Placental epithelial cell (primary cell): Measurements from ENCODE around the gene MLKL. TPM values are rescaled to one million over a fixed set of nuclear protein-coding genes. Genes with fewer than 3 reads are reported as not detected.

Experiments used
- total RNA-seq: library from RNA; depleted of rRNA; stranded (reverse); fragments of >200 nt; gene quantifications from 2 replicates; pipeline ENCODE4 v1.2.3, GENCODE V29; 2012

The MLKL gene
- total RNA-seq, result 1.2 and 4.1 TPM in 2 replicates

DNA sequence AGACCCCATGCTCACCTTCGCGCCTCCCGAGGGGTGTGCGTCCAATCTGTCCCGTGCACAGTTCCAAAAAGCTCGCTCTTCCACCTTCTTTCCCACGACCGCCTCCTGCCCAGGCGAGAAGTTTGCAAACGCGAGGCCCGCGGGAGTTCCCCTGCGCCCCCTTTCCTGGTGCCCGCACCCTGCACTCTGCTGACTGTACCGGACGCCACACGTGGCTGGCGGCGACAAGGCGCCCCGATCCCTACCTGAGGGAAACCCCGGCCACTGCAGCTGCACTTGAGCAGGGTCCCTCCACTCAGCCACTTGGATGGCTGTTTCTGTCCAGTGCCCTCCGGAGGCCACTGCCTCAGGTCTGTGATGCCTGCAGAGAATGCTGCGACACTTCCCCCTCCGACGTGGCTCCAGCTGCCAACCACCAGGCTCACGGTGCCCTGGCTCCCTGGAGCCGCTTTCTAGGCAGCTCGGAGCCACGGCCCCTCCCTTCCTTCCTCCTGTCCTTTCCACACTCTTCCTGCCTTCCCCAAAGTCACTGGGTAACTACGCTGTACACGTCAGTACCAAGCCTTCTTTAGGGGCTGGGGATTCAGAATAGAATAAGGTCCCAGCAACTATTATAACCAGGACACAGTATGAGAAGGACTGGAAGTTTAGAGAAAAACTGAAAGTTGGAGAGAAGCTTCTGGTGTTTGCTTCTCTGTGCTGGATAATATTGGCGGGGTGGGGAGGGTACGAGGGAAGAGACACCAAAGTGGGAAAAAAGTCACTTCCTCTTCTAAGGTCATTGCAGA lies at the start of gene MLKL:
Gene MLKL, minus strand, starts transcription at position 425 of the 788 bp plus-strand sequence. CDS start 5,105 bp downstream, outside the sequence.

DNA sequence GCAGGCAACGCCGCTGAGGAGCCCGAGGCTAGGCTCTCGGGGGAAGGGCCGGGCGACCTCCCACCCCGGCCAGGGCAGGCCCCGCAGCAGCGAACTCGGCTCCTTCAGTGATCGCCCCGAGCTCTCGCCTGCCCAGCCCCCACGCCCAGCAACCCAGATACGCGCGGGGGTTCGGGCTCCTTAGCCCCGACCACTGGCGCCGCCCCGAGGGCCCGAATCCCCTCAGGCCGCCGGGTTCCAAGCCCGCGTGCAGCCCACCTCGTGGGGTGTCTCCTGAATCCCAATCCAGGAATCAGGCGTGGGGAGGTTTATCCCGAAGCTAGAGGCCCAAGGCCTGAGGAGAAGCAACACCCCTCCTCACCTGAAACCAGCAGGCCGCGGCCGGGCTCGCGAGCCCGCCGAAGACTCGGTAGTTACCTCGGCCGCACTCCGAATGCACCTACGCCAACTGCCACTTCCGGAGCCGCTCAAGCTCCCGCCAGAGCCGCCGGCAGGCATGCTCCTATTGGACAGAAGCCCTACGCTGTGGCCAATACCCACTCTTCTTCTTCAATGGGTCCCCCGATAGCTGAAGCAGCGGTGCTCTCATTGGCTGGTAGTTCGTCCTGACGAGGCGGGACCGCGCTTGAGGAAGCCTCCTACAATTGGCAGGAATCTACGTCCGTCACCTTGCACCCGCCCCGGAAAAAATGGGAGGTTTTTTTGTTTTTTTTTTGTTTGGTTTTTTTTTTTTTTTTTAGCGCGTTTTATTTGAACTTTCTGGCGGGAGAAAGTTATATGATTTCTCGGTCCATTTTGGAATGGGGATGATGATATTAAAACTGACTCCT lies 34.0 kb downstream of the MLKL start, which contains the start of gene RFWD3:
Gene RFWD3, minus strand, starts transcription at position 453 of the 830 bp plus-strand sequence. CDS start 5,428 bp downstream, outside the sequence.

Other genes with a start within 250 kb of the MLKL start
- gene GLG1, start 93.7 kb downstream of the MLKL start, total RNA-seq, result 143 and 146 TPM in 2 replicates
- gene RFWD3, start 34.0 kb downstream of the MLKL start, total RNA-seq, result 22.2 and 25.9 TPM in 2 replicates
- not detected in 2 replicates for gene FA2H, start 74.0 kb upstream of the MLKL start, total RNA-seq